HEK293 (cell line): ENCODE results near the gene LARP6.

Source experiments
- ZNF140 ChIP-seq: fragments of 450-650 bp; formaldehyde crosslinking; IDR thresholded peaks from 2 replicates; pipeline ENCODE4 v1.5.1; 2016; ENCODE audit warnings: missing biosample characterization, missing genetic modification characterization
- ZNF350 ChIP-seq: fragments of 450-650 bp; formaldehyde crosslinking; IDR thresholded peaks from 2 replicates; pipeline ENCODE4 v1.5.0; 2017; ENCODE audit warnings: missing biosample characterization, mild to moderate bottlenecking, missing genetic modification characterization
- TF ChIP-seq, protein P1 (sequence below): fragments of 450-650 bp; formaldehyde crosslinking; IDR thresholded peaks from 2 replicates; pipeline ENCODE4 v1.5.1; 2016; ENCODE audit warnings: missing biosample characterization, missing genetic modification characterization

GRCh38 chr15:70820214-70820613, 33.7 kb downstream of the LARP6 start:
- TF ChIP-seq ZNF140 (tag by site-specific recombination): no peak
- no peak for TF ChIP-seq ZNF350 (tag by site-specific recombination)
- TF ChIP-seq, protein P1, sequence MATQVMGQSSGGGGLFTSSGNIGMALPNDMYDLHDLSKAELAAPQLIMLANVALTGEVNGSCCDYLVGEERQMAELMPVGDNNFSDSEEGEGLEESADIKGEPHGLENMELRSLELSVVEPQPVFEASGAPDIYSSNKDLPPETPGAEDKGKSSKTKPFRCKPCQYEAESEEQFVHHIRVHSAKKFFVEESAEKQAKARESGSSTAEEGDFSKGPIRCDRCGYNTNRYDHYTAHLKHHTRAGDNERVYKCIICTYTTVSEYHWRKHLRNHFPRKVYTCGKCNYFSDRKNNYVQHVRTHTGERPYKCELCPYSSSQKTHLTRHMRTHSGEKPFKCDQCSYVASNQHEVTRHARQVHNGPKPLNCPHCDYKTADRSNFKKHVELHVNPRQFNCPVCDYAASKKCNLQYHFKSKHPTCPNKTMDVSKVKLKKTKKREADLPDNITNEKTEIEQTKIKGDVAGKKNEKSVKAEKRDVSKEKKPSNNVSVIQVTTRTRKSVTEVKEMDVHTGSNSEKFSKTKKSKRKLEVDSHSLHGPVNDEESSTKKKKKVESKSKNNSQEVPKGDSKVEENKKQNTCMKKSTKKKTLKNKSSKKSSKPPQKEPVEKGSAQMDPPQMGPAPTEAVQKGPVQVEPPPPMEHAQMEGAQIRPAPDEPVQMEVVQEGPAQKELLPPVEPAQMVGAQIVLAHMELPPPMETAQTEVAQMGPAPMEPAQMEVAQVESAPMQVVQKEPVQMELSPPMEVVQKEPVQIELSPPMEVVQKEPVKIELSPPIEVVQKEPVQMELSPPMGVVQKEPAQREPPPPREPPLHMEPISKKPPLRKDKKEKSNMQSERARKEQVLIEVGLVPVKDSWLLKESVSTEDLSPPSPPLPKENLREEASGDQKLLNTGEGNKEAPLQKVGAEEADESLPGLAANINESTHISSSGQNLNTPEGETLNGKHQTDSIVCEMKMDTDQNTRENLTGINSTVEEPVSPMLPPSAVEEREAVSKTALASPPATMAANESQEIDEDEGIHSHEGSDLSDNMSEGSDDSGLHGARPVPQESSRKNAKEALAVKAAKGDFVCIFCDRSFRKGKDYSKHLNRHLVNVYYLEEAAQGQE (tag by site-specific recombination): no peak
